GM23338 (cell line): Measurements from ENCODE around the gene JKAMP. TPM values are rescaled to one million over a fixed set of nuclear protein-coding genes. Genes with fewer than 3 reads are reported as not detected.

Experiments
- EZH2 ChIP-seq: fragments of 200-600 bp; sonication (generic); IDR thresholded peaks from one replicate; pipeline ENCODE4 v1.8.0; 2017; ENCODE audit warnings: antibody characterized with exemption, mild to moderate bottlenecking, low read depth; ENCODE audit not compliant: unreplicated experiment
- polyA plus RNA-seq: library from polyadenylated mRNA; unstranded; fragments of >200 nt; fragmentation: Nextera tagmentation; extraction: Ambion mirVana; gene quantifications from 2 replicates; pipeline ENCODE4 v1.2.1, GENCODE V29; 2016
- total RNA-seq: library from RNA; depleted of rRNA; stranded (reverse); fragments of >200 nt; shearing (Covaris generic); gene quantifications from 2 replicates; pipeline ENCODE4 v1.2.3, GENCODE V29; 2014; rRNA removed
- TF ChIP-seq, protein P1 (sequence below): fragments of 250-450 bp; sonication (Bioruptor Pico); IDR thresholded peaks from 2 replicates; pipeline ENCODE4 v1.5.0; 2020; ENCODE audit warnings: mild to moderate bottlenecking, moderate library complexity
- TF ChIP-seq, protein P2 (sequence below), 2 experiments: fragments of 200-600 bp in 1 of 2; sonication (generic) in 1 of 2; conservative IDR thresholded peaks; 2 replicates each; pipeline versions ENCODE4 v1.5.1 to v1.6.1; 2016 to 2017; ENCODE audit warnings: antibody characterized with exemption in 2 of 2, low read depth in 2 of 2, mild to moderate bottlenecking in 2 of 2, moderate library complexity in 1 of 2

JKAMP gene
- total and polyA plus RNA-seq, 2 experiments from 2014 or later: 31.6 to 66.8 TPM

DNA sequence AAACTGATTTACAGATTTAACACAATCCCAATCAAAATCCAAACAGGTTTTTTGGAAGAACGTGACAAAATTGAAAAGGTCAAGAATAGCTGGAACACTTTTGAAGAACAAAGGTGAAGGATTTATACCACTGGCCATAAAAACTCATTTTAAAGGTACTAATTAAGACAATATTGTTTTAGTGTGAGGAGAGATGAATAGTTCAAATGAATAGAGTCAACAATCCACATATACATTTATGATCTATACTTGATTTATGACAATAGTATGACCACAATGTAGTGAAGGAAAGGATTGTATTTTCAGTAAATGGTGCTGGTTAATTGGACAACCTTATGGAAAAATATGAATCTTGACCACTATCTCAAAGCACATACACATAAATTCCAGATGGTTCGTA, 63.0 kb downstream of the JKAMP start (continued):
- TF ChIP-seq, protein P1, sequence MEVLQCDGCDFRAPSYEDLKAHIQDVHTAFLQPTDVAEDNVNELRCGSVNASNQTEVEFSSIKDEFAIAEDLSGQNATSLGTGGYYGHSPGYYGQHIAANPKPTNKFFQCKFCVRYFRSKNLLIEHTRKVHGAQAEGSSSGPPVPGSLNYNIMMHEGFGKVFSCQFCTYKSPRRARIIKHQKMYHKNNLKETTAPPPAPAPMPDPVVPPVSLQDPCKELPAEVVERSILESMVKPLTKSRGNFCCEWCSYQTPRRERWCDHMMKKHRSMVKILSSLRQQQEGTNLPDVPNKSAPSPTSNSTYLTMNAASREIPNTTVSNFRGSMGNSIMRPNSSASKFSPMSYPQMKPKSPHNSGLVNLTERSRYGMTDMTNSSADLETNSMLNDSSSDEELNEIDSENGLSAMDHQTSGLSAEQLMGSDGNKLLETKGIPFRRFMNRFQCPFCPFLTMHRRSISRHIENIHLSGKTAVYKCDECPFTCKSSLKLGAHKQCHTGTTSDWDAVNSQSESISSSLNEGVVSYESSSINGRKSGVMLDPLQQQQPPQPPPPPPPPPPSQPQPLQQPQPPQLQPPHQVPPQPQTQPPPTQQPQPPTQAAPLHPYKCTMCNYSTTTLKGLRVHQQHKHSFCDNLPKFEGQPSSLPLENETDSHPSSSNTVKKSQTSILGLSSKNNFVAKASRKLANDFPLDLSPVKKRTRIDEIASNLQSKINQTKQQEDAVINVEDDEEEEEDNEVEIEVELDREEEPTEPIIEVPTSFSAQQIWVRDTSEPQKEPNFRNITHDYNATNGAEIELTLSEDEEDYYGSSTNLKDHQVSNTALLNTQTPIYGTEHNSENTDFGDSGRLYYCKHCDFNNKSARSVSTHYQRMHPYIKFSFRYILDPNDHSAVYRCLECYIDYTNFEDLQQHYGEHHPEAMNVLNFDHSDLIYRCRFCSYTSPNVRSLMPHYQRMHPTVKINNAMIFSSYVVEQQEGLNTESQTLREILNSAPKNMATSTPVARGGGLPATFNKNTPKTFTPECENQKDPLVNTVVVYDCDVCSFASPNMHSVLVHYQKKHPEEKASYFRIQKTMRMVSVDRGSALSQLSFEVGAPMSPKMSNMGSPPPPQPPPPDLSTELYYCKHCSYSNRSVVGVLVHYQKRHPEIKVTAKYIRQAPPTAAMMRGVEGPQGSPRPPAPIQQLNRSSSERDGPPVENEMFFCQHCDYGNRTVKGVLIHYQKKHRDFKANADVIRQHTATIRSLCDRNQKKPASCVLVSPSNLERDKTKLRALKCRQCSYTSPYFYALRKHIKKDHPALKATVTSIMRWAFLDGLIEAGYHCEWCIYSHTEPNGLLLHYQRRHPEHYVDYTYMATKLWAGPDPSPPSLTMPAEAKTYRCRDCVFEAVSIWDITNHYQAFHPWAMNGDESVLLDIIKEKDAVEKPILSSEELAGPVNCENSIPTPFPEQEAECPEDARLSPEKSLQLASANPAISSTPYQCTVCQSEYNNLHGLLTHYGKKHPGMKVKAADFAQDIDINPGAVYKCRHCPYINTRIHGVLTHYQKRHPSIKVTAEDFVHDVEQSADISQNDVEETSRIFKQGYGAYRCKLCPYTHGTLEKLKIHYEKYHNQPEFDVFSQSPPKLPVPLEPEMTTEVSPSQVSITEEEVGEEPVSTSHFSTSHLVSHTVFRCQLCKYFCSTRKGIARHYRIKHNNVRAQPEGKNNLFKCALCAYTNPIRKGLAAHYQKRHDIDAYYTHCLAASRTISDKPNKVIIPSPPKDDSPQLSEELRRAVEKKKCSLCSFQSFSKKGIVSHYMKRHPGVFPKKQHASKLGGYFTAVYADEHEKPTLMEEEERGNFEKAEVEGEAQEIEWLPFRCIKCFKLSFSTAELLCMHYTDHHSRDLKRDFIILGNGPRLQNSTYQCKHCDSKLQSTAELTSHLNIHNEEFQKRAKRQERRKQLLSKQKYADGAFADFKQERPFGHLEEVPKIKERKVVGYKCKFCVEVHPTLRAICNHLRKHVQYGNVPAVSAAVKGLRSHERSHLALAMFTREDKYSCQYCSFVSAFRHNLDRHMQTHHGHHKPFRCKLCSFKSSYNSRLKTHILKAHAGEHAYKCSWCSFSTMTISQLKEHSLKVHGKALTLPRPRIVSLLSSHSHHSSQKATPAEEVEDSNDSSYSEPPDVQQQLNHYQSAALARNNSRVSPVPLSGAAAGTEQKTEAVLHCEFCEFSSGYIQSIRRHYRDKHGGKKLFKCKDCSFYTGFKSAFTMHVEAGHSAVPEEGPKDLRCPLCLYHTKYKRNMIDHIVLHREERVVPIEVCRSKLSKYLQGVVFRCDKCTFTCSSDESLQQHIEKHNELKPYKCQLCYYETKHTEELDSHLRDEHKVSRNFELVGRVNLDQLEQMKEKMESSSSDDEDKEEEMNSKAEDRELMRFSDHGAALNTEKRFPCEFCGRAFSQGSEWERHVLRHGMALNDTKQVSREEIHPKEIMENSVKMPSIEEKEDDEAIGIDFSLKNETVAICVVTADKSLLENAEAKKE: no peak
- TF ChIP-seq, protein P2, sequence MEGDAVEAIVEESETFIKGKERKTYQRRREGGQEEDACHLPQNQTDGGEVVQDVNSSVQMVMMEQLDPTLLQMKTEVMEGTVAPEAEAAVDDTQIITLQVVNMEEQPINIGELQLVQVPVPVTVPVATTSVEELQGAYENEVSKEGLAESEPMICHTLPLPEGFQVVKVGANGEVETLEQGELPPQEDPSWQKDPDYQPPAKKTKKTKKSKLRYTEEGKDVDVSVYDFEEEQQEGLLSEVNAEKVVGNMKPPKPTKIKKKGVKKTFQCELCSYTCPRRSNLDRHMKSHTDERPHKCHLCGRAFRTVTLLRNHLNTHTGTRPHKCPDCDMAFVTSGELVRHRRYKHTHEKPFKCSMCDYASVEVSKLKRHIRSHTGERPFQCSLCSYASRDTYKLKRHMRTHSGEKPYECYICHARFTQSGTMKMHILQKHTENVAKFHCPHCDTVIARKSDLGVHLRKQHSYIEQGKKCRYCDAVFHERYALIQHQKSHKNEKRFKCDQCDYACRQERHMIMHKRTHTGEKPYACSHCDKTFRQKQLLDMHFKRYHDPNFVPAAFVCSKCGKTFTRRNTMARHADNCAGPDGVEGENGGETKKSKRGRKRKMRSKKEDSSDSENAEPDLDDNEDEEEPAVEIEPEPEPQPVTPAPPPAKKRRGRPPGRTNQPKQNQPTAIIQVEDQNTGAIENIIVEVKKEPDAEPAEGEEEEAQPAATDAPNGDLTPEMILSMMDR (conservative IDR thresholded peaks at IDR 0.05; ENCODE audit: low read depth in 2 of 2): no peak
- TF ChIP-seq EZH2: no peak

Other genes starting within 250 kb of the JKAMP start
- 0.93 and 2.2 TPM in 2 replicates for gene GPR135, start 19.1 kb upstream of the JKAMP start, total RNA-seq
- 0.23 and 0.47 TPM in 2 replicates for gene GPR135, start 19.1 kb upstream of the JKAMP start, polyA plus RNA-seq
- 24.8 and 24.9 TPM in 2 replicates for gene L3HYPDH, start 109 bp upstream of the JKAMP start, total RNA-seq
- gene L3HYPDH, start 109 bp upstream of the JKAMP start, polyA plus RNA-seq: 15.6 and 18.6 TPM in 2 replicates
- not detected in 2 replicates for gene CCDC175, start 92.3 kb downstream of the JKAMP start, total RNA-seq
- gene CCDC175, start 92.3 kb downstream of the JKAMP start, polyA plus RNA-seq: 0.42 and 0.50 TPM in 2 replicates